ENCODE data around the gene DOCK1.

The DOCK1 gene

DNA sequence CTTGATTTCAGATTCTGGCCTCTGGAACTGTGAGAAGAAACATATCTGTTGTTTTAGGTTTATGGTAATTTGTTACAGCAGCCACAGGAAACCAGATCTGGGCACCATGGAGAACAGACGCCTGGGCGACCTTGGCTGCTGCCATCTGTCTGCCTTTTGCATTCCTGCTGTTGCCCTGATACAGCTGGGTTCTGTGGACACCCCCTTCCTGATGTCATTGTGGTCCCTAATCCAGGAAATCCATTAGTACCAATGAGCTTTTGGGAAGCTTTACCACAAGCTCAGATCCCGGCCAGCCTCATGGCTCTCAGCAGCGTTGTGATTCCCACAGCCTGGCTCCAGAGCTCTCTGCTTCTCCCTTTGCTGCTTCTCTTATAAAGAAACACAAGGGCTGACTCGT lies 469.7 kb downstream of the DOCK1 start:
- DNase-seq, result peak; percentile 44

DNA sequence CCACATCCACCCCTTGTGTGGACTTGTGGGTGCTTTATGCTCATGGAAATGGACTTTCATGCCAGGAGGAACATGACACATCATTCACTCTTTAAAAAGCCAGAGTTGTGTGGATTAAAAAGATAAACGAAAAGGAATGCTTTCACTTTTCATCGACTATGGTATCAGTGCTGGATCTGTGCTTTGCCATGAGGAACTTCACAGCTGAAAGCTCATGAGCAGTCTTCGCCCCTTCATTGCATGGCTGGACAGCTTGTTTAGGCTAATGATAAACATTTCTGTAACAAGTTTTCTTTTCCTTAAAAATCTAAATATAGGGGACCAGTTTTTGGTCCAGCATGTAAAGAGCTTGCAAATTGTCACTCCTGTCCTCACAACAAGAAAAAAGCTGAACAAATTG lies 470.2 kb downstream of the DOCK1 start:
- no peak for DNase-seq

- DNase-seq, result no peak
These were observed 470.8 kb downstream of the DOCK1 start for GRCh38 chr10:127376071-127376470.

DNA sequence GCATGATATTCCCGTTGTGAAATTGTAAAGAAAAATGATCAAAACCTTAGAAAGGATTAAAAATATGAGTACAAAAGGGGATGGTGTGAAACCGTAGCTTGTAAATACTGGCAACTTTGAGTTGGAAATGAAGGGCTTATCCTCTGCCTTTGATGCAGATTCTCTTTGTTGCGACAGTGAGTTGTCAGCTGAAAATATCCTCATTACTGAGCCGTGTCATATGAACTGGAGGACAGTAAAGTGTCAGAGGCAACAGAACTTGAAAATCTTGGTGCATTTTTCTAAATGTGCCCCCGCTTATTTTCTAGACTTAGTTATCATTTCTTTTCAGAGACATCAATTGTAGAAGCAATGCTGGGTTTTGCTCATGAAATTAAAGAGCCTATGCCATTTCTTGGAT lies 473.4 kb downstream of the DOCK1 start:
- DNase-seq, result no peak

DNA sequence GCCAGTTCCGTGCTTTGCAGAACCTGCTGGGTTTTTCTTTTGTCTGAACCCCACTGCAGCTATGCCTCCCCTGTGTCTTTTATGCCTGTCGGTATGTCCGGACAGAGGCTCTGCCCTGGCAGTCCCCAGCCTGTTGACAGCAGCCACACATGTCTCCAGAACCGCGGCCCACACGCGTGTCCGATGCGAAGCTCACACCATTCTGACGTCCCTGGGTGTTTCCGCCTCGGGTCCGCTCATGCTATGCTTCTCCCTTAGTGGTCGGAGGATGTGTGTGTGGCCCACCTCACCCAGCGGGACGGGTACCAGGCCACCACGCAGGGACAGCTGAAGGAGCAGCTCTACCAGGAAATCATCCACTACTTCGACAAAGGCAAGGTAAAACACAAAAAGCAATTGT lies 479.3 kb downstream of the DOCK1 start:
- no peak for DNase-seq

- DNase-seq, result no peak
These were observed 479.8 kb downstream of the DOCK1 start for GRCh38 chr10:127385066-127385465.

GRCh38 chr10:127386606-127387327 lies 481.5 kb downstream of the DOCK1 start:
- DNase-seq, result no peak

DNA sequence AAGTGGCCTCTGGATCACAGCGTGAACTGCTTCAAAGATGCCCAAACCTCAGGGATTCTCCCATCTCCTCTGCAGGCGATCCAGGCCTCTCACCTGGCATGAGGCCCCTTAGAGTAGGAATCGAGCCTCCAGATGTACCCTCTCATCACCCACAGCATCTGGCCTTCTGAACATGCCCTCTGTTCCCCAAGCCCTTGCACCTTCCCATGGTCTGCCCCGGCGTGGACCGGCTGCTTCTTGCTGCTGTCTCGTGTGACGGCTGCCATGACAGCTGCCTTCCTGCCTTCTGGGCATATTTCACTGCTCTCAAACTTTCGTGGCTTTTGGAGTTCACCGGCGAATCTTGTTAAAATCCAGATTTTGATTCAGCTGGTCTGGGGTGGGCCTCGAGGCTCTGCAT lies 486.6 kb downstream of the DOCK1 start:
- no peak for DNase-seq

GRCh38 chr10:127392351-127393235 lies 487.4 kb downstream of the DOCK1 start:
- DNase-seq, result no peak

DNA sequence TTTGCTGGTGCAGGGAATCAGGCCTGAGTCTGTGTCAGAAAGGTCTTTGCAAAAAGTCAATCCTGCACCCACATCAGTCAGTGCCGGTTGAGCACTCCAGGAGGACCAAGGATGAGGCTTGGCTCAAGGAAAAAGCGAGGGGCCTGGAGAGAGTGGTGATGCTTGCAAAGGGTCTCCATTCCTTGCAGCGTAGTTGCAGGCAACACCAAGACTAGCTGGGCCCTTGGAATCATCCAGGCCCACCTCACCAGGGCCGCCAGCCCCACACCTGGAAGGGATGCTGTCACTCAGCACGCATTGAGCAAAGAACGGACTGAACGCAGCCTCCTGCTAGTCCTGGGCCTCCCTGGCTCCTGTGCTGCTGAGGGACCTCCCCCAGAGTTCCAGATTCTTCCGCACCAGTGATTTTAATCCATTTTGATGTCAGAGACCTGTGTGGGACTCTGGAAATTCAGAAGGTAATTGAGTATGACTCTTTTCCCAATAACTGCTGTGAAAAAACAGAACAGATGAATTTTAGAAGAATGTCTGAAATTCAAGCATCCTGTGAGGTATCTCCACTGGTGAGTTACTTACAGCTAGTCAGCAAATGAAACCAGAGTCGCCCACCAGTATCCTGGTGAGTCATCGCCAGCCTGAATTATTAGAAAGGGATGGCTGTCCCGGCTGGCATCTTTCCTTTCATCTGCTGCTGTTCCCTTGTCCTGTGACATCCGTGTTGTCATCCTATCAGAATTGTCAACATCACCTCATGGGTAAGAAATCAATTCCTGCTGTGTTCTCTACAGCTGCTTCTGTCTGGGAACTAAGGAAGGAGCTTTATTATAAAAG lies 493.1 kb downstream of the DOCK1 start:
- no peak for DNase-seq

- no peak for DNase-seq
These were observed 493.7 kb downstream of the DOCK1 start for GRCh38 chr10:127398971-127399365.

DNA sequence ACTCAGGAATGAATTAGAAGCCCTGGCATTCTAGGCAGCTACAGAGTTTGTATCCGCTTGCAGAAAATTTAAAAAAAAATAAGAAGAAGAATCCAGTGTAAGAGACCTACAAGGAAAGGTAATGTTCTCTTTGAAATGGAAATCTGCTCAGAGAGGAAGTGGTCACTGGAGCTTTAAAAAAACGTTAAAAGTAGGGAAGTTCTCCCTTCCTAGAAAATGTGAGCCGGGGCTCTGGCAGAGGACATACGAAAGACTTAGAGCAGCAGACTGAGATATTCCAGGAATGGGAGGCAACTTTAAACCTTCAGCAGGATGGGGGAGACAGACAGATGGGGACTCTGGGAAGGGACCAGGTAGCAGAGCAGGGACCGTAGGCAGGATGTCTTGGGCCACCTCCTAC lies 494.4 kb downstream of the DOCK1 start:
- DNase-seq, result no peak

- no peak for DNase-seq
These were observed 495.0 kb downstream of the DOCK1 start for GRCh38 chr10:127400216-127400615.

- DNase-seq, result no peak
These were observed 497.6 kb downstream of the DOCK1 start for GRCh38 chr10:127402596-127403409.

- no peak for DNase-seq
These were observed 500.0 kb downstream of the DOCK1 start for GRCh38 chr10:127405221-127405620.

- no peak for DNase-seq
These were observed 500.9 kb downstream of the DOCK1 start for GRCh38 chr10:127406018-127406550.

- no peak for DNase-seq
These were observed 502.3 kb downstream of the DOCK1 start for GRCh38 chr10:127407551-127407950.

DNA sequence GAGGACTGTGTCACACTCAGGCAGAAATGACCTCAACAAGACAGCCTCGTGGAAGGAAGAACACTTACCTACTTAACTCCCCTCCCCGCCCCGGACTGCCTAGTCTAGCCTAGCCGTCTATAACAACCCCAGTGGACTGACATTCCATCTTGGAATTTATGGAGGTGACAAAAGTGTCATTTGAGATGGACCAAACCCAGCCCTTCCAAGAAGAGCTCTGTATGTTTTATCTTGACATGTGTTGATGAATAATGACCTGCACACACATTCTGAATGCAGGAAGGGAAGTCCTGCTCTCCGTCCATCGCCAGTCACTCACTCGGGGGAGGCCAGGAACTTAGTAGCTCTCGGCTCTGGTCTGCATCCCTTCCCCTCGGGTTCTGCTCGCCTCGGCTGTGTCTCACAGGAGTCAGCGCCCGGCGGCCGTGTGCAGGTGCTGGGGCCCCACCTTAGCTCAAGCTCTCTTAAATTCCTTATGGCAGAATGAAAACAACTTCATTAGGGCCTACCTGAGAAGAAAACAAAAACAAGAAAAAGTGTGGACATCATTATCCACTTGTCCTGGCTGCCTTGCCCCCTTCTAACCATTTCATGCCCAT lies 503.0 kb downstream of the DOCK1 start:
- DNase-seq, result no peak

GRCh38 chr10:127408733-127409132 lies 503.5 kb downstream of the DOCK1 start:
- DNase-seq, result peak; percentile 1

- DNase-seq, result no peak
These were observed 504.8 kb downstream of the DOCK1 start for GRCh38 chr10:127410030-127410429.

DNA sequence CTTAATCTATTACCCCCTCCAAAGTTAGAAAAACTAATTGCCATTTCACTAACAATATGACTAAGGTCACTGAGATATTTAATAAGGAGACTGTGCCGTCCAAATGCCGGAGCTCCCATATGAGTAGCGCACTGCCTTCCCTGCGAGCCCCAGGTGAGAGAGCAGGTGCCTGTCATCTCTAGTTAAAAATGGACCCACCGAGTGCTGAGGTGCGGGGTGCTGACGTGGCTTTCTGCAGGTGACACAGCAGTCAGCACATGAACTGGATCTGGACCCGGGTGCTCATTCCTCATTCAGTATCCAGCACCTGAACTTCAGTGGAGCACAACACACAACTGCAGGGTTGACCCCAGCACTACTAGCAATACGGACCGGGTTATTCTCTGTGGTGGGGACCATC lies 505.8 kb downstream of the DOCK1 start:
- no peak for DNase-seq

- no peak for DNase-seq
These were observed 508.1 kb downstream of the DOCK1 start for GRCh38 chr10:127413326-127413725.
